Stimulated activated CD8-positive, alpha-beta memory T cell treated with anti-CD3 and anti-CD28 coated beads, Interleukin-7, amount 100 ng/mL, for 1 hour (primary cell): ENCODE results near the gene ANKRD23.
"Not testable (repeated sequence)": the region's sequence is repeated elsewhere in the genome, so short reads cannot be mapped to it uniquely, and the experiment has no call there.

ENCODE experiments used
- DNase-seq, 2 donors: peaks; one replicate each; pipeline ENCODE4 v3.0.0-alpha.2; 2020; ENCODE audit warnings: low read depth in 2 of 2

ANKRD23 gene

DNA sequence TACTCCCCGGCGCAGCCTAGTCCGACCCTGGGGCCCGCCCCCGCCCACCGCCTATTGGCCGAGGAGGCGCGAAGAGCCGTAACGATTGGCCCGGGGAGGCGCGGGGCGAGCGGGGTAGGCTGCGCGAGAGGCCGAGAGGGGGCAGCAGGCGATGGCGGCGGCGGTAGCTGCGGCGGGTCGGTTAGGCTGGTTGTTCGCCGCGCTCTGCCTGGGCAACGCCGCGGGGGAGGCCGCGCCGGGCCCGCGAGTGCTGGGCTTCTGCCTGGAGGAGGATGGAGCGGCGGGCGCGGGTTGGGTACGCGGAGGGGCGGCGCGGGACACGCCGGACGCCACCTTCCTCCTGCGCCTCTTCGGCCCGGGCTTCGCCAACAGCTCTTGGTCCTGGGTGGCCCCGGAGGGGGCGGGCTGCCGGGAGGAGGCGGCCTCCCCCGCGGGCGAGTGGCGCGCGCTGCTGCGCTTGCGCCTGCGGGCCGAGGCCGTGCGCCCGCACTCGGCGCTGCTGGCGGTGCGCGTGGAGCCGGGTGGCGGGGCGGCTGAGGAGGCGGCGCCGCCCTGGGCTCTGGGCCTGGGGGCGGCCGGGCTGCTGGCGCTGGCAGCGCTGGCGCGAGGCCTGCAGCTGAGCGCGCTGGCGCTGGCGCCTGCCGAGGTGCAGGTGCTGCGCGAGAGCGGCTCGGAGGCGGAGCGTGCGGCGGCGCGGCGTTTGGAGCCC lies 27.5 kb downstream of the ANKRD23 start, which contains the start of gene CNNM3:
CNNM3 (plus strand) TSS at position 142 of the 709 bp plus-strand sequence; CDS start at position 152, 10 bp downstream.
- peak; percentile 90 to 93 for DNase-seq

DNA sequence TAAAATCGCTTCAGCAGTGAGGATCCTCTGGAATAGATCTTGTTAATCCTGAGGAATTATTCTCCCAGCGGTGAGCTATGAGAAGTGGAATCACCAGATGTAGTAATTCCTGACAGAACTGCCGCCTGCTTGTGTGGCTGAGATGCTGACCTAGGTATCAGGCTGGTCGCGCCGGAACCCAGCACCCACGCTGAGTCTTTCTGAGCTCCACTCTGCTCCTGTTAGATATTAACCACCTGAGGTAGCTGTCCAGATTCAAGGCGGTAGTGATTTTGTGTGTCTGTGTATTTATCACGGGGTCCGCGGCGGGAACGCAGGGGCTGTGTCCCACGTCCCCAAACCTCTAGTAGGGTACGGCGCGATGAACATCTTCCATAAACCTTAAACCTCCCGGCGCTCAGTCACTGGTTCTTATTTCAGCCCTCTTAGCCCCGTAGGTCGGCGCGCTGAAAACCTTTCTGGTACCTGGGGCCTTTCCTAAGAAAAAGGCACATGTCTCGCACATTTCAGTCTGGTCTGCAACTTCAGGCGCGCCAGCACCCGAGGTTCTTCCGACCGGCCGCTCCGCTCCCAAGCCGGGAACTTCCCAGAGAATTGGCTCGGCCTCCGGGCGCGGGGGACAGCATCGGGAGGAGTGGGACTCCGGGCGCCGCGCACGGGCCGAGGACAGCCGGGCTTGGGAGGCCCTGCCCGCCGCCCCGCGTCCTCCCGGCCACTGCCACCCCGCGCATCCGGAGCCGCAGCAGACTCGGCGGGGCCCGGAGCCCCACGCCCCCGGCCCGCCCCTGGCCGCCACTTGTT lies 28.3 kb downstream of the ANKRD23 start:
- no peak for DNase-seq

DNA sequence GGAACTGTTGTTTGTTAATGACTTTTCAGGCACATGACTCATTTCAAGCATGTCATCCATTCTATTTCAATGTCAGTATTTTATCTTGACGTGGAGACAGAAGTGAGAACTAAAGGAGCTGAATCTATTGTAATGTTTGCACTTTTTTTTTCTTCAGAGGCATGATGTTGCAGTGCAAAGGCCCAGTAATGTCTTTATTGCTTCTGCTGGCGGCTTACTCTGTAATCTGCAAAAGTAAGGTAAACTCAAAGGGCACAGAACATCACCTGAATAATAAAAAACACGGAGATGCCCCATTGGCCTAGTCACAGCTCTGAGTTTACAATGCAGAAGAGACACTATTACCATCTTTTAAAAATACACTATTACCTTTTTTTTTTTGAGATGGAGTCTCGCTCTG lies 30.2 kb downstream of the ANKRD23 start:
- DNase-seq: no peak

DNA sequence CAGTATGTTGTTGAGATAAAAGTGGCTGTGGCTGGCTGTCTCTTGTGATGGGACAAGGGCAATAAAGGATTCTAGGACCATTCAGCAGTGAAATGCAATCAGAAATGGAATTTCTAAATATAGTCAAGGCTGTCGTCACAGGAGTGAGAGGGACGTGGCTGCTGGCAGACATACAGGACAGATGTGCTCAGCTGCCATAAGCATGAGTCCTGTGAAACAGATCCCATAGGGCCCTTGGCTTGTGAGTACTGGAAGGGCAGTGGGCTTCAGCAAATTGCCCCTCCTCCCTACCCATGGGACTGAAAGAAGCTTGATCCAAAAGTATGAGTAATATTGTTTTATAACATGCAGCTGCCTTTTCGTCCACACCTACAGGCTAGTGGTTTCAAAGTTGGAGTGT lies 31.9 kb downstream of the ANKRD23 start:
- no peak for DNase-seq

DNA sequence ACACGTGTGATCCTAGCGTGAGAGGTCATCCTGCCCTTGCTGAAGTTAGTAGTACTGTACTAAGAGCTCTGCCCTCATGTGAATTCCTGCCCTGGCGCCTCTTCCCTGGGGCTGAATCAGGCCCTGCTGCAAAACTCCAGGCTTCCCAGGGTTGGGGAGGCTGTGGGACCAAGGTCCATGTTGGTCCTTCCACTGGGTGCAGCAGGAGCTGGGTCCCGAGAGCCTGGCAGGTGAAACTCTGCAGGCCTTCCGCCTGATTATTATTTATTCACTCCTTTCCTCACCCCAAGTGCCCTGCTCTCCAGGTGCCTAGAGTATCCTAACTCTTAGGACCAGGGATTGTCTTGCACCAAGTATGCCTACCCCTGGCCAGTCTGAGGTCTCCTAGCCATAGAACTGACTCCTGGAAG lies 33.0 kb downstream of the ANKRD23 start:
- no peak for DNase-seq

DNA sequence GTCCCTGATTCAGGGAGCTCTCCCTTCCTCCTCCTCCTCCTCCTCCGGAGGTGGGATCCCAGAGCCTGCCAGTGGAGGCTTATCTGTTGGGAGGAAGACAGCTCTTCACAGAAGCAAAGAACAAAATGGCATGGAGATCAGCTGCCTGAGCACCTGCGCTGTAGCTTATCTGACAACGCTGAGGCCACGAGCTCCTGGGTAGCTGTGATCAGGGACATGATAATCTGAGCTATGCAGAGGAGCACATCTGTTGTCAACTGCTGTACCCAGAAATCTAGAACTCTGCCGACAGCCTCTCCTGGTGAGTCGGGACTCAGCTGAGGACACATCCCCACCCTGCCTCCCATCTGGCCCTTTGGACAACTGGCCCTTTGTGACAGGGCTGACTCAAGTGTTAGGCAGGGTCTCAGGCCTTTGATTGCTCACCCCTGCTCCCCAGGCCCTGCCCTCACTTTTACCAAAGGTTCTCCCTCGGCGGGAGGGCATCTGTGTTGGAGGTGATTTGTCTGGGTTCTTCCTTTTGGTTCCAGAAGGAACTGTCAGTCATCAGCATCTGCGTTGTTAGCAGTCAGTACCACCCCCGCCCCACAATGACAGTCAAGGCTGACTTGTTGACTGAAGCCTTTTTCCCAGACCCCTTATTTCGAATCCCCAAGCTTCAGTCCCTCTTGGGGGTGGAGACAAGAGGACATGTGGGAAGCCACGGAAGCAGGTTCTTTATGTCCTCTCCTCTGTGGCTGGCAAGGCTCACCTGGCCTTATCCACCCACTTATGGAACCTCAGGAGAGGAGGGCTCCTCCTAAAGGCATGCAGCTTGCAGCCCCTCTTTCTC lies 33.7 kb downstream of the ANKRD23 start:
- DNase-seq: no peak

DNA sequence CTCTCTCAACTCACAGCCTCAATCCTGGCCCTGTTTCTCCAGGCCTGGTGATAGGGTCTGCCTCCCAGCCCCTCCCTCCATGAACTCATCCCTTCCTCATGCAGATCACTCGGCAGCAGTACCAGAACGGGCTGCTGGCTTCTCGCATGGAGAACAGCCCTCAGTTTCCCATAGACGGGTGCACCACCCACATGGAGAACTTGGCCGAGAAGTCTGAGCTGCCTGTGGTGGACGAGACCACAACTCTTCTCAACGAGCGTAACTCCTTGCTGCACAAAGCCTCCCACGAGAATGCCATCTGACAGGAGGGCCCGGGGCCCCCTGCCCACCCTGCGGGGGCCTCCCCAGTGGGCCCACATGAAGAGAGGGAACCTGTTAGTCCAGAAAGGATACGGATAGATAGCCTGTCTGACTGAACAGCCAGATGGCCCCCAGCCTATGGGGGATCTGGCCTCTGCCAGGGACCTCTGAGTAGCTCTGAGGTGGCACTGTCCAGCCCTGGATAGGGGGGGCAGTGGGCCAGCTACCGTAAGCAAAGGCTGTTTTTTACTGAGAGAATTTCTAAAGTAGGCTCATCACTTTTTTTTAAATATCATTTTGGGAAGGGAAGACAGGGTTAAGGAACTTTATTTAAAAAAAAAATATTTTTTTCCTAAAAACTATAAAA lies 34.5 kb downstream of the ANKRD23 start:
- no peak for DNase-seq

DNA sequence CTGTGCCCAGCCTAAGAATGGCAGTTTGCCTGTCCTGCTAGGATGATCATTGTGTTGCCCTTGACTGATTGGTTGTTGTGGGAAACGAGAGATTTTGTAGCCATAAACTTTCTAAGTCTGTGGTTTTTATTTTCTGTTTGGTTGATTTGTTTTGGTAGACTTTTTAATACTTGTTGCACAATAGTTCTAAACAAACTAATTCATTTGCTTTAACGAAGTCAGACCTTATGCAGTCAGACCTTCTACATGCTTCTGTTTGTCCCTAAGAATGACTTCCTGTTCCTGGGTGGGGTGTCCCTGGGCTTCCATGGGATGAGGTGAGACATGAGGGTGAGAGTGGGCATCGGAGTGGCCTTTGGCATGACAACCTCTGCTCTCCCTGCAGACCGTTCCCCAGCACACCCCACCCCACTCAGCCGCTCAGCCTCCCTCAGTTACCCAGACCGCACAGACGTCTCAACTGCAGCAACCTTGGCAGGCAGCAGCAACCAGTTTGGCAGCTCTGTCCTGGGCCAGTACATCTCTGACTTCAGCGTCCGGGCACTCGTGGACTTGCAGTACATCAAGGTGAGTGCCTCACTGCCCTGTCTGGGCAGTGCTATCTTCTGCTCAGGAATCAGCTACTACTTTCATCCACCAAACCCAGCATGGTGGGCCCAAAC lies 35.5 kb downstream of the ANKRD23 start:
- DNase-seq: no peak

DNA sequence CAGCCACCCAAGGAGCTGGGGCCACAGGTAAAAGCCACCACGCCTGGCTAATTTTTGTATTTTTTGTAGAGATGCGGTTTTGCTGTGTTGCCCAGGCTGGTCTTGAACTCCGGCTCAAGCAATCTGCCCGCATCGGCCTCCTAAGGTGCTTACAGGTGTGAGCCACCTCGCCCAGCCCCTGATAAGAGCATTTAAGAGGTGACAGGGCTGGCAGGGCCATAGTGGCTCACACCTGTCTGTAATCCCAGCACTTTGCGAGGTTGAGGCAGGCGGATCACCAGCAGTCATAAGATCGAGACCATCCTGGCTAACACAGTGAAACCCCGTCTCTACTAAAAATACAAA lies 36.7 kb downstream of the ANKRD23 start:
- no peak for DNase-seq

DNA sequence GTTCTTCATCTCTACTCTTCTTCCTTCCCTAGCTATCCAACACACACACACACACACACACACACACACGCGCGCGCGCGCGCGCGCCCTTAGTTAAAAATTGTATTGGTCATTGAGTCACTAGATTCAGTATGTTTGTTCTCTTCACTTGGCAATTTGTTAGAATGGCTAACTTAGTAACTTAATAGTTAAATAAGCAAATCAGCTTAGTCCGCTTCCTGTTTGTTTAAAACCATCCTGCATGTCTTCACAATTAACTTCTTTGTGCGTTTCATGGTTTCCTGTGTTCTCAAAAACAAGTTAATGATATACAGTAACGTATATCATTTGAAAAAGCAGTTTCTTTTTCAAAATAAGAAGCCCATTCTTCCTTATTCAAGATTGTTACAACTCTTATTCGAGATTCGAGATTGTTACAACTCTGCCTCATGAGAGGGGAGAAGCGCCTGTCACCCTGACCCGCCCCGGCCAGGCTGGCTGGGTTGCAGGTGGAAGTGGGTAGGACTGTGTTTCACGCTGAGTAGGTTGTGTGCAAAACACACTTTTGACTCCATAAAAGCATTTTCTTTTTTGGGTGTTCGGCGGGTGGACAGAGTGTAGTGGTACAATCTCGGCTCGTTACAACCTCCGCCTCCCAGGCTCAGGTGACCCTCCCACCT lies 37.2 kb downstream of the ANKRD23 start:
- DNase-seq: no peak

DNA sequence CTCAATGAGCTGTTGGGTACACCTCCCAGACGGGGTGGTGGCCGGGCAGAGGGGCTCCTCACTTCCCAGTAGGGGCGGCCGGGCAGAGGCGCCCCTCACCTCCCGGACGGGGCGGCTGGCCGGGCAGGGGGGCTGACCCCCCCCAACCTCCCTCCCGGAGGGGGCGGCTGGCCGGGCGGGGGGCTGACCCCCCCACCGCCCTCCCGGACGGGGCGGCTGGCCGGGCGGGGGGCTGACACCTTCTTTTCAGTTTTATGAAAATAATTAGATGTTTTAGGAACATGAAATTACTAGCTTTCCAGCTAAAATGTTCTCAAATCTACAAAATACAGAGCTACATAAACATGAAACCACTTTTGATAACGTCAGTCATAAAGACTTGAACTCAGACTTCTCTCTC lies 37.9 kb downstream of the ANKRD23 start:
- not testable (repeated sequence) for DNase-seq

DNA sequence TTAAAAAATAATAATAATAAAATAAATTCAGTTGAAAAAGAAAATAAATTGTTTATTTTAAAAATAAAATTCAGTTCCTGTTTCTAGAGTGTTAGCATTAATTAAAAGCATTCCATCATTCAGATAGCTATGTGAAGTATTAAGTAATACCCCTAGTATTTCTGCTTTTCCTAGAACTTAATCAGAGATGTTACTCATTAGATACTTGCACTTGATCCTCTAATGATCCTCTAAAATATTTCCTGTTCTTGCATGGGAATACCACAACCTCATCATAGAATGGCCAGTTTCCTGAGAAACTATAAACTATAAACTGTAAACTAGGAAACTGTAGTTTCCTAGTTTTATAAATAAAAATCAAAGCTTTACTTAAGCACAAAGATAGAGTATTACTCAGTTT lies 38.8 kb downstream of the ANKRD23 start:
- no peak for DNase-seq

DNA sequence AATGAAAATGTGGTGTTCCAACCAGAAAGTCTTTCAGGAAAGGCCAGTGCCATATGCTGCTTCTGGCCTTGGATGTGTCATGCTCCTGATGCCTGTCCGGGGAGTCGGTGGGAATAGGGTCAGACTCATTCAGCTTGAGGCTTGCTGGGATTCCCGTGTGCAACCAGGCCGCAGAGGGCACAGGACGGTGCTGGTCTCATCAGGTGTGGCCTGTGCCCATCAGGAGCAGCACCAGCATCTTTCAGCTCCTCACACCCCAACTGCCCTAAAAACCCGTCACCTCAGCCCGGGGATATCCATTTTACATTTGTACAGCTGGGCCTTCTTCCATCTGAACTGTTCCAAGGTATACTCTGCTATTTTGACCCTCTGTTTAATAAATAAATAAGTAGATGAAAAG lies 41.1 kb downstream of the ANKRD23 start:
- DNase-seq: no peak

DNA sequence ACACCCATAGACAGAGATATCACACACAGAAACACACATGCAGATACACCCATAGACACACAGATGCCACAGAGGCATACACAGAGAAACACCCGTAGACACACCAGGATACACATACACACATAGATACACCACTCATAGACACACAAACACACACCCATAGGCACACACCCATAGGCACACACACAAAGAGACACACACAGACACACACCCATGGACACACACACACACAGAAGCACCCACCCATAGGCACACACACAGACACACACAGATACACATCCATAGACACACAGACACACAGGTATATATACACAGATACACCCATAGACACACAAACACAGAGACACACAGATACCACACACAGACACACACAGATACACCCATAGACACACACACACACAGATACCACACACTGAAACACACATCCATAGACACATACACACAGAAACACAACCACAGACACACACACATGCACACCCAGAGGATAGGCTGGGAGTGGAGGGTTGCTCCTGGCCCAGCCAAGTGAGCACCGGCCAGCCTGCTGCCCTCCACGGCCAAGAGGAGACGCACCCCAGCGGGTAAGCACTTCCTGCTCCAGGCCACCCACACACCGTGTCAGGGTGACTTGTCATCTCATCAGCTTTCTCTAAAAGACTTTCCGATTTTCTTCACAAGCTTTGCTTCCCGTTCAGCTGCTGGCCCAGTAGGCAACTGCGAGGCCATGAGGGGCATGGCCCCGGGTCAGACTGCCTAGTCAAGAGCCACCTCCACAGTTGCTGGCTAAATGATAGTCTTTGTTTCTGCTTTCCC lies 41.8 kb downstream of the ANKRD23 start:
- no peak for DNase-seq

DNA sequence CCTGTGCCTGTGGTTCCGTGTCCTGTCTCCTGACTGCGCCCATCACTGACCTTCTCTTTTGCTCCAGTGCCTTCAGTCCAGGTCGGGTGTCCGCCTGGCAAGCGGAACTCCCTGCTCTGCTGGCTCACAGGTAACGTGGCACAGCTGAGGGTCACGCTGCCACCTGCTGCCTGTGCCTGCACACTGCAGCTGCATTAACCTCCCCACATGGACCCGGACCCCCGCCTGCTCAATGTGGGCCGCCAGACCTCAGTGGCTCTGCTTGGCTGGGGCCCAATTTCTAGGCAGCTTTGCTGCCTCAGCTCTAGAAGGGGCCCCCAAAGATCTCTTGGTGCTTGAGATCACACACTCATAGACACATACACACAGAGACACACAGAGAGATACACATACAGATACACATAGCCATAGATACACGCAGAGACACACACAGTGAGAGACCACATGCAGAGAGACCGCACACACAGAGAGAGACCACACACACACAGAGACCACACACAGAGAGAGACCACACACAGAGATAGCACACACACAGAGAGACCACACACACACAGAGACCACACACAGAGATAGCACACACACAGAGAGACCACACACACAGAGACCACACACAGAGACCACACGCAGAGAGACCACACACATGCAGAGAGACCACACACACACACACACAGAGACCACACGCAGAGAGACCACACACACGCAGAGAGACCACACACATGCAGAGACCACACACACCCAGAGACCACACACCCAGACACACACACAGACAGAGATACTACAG lies 42.6 kb downstream of the ANKRD23 start:
- DNase-seq: peak; percentile 40 to 41

DNA sequence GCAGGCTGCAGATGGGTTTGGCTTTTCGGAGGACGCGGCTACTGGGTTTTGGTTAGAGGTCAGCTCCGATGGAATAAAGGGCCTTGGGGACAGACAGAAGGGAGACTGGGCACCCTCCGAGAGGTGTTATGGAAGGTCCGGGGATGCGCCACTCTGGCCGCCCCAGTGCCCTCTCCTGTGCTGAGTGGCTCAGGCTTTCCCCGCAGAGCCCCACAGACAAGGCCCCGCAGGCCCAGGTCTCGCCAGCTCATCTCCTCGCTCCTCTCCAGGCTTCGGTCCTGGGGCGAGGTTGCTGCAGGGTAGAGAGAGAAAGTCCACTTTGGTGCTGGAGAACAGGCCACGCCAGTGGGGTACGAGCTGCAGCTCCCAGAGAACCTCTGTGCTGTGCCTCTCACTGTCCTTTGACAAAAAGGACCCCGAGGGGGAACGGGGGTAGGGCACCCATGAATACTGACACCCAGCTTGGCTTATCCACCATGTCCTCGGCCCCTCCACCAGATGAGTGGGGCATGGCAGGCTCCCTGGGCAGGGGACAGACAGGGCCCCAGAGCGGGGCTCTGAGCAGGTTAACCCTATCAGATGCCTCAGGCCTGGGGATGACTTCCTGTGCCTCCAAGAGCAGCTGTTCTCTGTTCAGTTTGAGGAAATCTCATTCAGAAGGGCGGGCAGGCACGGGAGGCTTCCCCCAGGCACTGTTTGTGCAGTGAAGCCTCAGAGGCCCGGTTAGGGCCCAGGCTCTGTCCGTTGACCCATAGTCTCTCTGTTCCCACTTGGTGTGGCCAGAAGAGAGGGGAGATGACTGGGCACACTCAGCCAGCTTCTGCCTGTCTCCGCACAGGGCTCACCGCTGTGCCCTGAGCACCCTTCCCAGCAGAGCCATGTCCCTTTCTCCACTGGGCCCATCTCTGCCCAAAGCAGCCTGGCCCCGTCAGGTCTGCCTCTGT lies 43.5 kb downstream of the ANKRD23 start:
- DNase-seq: no peak

DNA sequence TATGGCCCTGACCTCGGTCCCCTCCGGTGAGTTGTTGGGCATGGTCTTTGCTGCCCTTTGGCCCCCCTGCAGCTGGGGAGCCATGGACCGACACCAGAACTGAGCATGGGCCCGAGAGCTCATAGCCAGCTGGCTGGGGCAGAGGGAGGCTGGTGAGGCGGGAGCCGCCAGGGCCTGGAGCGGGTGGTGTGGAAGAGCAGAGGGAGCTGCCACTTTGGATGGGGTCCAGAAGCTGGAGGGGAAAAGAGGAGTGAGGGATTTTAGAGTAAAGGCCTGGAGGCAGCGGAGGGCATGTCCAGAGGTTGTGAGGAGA lies 44.2 kb downstream of the ANKRD23 start:
- no peak for DNase-seq
